Spleen (tissue), 11 donors: ENCODE data around the gene PPP1R3G. TPM values are rescaled to one million over a fixed set of nuclear protein-coding genes. Genes with fewer than 3 reads are reported as not detected.

ENCODE experiments used
- DNase-seq: peaks from one replicate; pipeline ENCODE4 v3.0.0-alpha.2; 2020
- H3K27ac ChIP-seq, 8 donors: fragments of 200-600 bp; sonication (generic) in 7 of 8; 1 replicate in 4 of 8; 2 replicates in 4 of 8; pipeline versions ENCODE4 v1.5.0 to v1.8.0; 2016 to 2021; ENCODE audit warnings: inconsistent platforms in 4 of 8, mild to moderate bottlenecking in 4 of 8, moderate library complexity in 1 of 8
- H3K27me3 ChIP-seq, 7 donors: fragments of 200-600 bp; sonication (generic) in 6 of 7; replicated peaks in 1 of 7; 1 replicate in 4 of 7; 2 replicates in 3 of 7; pipeline versions ENCODE4 v1.5.0 to v1.8.0; 2016 to 2021; ENCODE audit warnings: inconsistent platforms in 3 of 7, mild to moderate bottlenecking in 1 of 7
- H3K36me3 ChIP-seq, 6 donors: fragments of 200-600 bp; sonication (generic) in 5 of 6; 1 replicate in 4 of 6; 2 replicates in 2 of 6; pipeline versions ENCODE4 v1.5.0 to v1.8.0; 2016 to 2021; ENCODE audit warnings: inconsistent platforms in 2 of 6
- H3K4me1 ChIP-seq, 6 donors: fragments of 200-600 bp; sonication (generic) in 5 of 6; 1 replicate in 3 of 6; 2 replicates in 3 of 6; pipeline versions ENCODE4 v1.5.0 to v1.8.0; 2016 to 2021; ENCODE audit warnings: inconsistent platforms in 3 of 6
- H3K4me3 ChIP-seq, 8 donors: fragments of 200-600 bp; sonication (generic) in 7 of 8; 1 replicate in 4 of 8; 2 replicates in 4 of 8; pipeline versions ENCODE4 v1.5.0 to v1.8.0; 2016 to 2021; ENCODE audit warnings: inconsistent platforms in 4 of 8, mild to moderate bottlenecking in 4 of 8, moderate library complexity in 2 of 8
- H3K9me3 ChIP-seq, 8 donors: fragments of 200-600 bp; sonication (generic) in 7 of 8; 1 replicate in 4 of 8; 2 replicates in 4 of 8; pipeline versions ENCODE4 v1.5.0 to v1.8.0; 2016 to 2021; ENCODE audit warnings: inconsistent platforms in 4 of 8
- CTCF ChIP-seq, 11 experiments: fragments of 200-600 bp in 7 of 11; fragments of 450-650 bp in 4 of 11; sonication (generic) in 4 of 11; IDR thresholded peaks in 8 of 11; conservative IDR thresholded peaks in 3 of 11; 1 replicate in 7 of 11; 2 replicates in 4 of 11; pipeline versions ENCODE4 v1.4.0 to v1.8.0; 2016 to 2021; ENCODE audit warnings: antibody characterized with exemption in 11 of 11, inconsistent platforms in 4 of 11, mild to moderate bottlenecking in 1 of 11
- POLR2A ChIP-seq, 3 donors: fragments of 450-650 bp; IDR thresholded peaks; one replicate each; pipeline ENCODE4 v1.5.1; 2017; ENCODE audit warnings: antibody characterized with exemption in 3 of 3, mild to moderate bottlenecking in 1 of 3
- POLR2AphosphoS5 ChIP-seq, 3 donors: sonication (generic); formaldehyde crosslinking; IDR thresholded peaks; one replicate each; pipeline ENCODE4 v1.5.1; 2017; ENCODE audit warnings: antibody characterized with exemption in 3 of 3
- WGBS, 5 donors: extraction: QIAGEN DNeasy Blood & Tissue Kit in 3 of 5; methylation state at CpG; one replicate each; pipeline versions ENCODE4 v1.1.5 to v1.1.7; 2013 to 2018; 5-methylcytosine and 5-hydroxymethylcytosine counted together
- intact Hi-C: fragments of 100-400 bp; cut with DNase I; formaldehyde crosslinking; loops from one replicate; pipeline ENCODE4 v1.15.0; 2023; ENCODE audit warnings: low total_unique reads
- polyA plus RNA-seq, 3 donors: library from polyadenylated mRNA; stranded (reverse); fragments of 200-250 nt; gene quantifications; one replicate each; pipeline ENCODE4 v1.2.1, GENCODE V29; 2013
- total RNA-seq, 7 donors: library from RNA; depleted of rRNA in 3 of 7; stranded (reverse); fragments of >200 nt in 3 of 7; fragmentation: NEBNext Ultra II Directional in 4 of 7; extraction: Animal tissue kit (Norgen Biotek cat#: 25700) in 4 of 7; gene quantifications; one replicate each; pipeline versions ENCODE4 v1.1.0 to v1.2.1, GENCODE V29; 2016 to 2021
- donor health status: healthy with polysubstance abuse.
- donor health status: DM: no; HTN: no; CAD: no; lungs with moderate emphysema.
- donor health status: DM: no; HTN: no; CAD: no.
- donor health status: Bipolar disorder and iron deficiency.
- donor health status: healthy.
- donor health status: DM: no; HTN: no; CAD: no.
- donor health status: DM: yes; HTN: yes; CAD: no.

Gene PPP1R3G
- total and polyA plus RNA-seq, 10 donors: 0.54 to 10.1 (median 4.5) TPM

- DNase-seq: no peak
- no peaks in the 10 kb centered on the region for H3K27me3 ChIP-seq
- no peak overlapping the region for H3K4me3 ChIP-seq
- H3K9me3 ChIP-seq: no peaks in the 10 kb centered on the region
- H3K36me3 ChIP-seq: no peaks in the 10 kb centered on the region
- H3K4me1 ChIP-seq: peaks cover 0 to 4% (median 0%) of the 10 kb centered on the region in 6 donors
- TF ChIP-seq POLR2A (IDR thresholded peaks at IDR 0.05) (no peak), CTCF (IDR thresholded peaks at IDR 0.05 in 8 of 11, conservative IDR thresholded peaks at IDR 0.05 in 3 of 11) (no peak), POLR2AphosphoS5 (IDR thresholded peaks at IDR 0.05) (no peak)
- intact Hi-C loops: no loop called here
- no peak overlapping the region for H3K27ac ChIP-seq
- WGBS, 5 donors: 52 to 75% (median 70%) methylated on average over 3 of the region's 3 CpGs
These were observed 24.0 kb upstream of the PPP1R3G start for GRCh38 chr6:5061152-5061551.

- H3K4me3 ChIP-seq: no peak overlapping the region
- H3K36me3 ChIP-seq: no peaks in the 10 kb centered on the region
- H3K27me3 ChIP-seq: no peaks in the 10 kb centered on the region
- TF ChIP-seq POLR2A (IDR thresholded peaks at IDR 0.05) (no peak), POLR2AphosphoS5 (IDR thresholded peaks at IDR 0.05) (no peak), CTCF (IDR thresholded peaks at IDR 0.05 in 8 of 11, conservative IDR thresholded peaks at IDR 0.05 in 3 of 11) (no peak)
- H3K27ac ChIP-seq: no peak overlapping the region
- H3K9me3 ChIP-seq: peaks cover 0 to 14% (median 9%) of the 10 kb centered on the region in 8 donors
- H3K4me1 ChIP-seq: no peaks in the 10 kb centered on the region
- 79 to 89% (median 86%) methylated on average over 6 to 8 of the region's 8 CpGs for WGBS, 5 donors
- intact Hi-C loops: no loop called here
- no peak for DNase-seq
These were observed 21.5 kb upstream of the PPP1R3G start for GRCh38 chr6:5063617-5064016.

GRCh38 chr6:5066456-5067093 is 18.6 kb upstream of the PPP1R3G start:
- H3K27me3 ChIP-seq: no peaks in the 10 kb centered on the region
- H3K36me3 ChIP-seq: no peaks in the 10 kb centered on the region
- WGBS, 5 donors: 91 to 97% (median 94%) methylated on average over 24 of the region's 24 CpGs
- no peak overlapping the region for H3K4me3 ChIP-seq
- DNase-seq: no peak
- TF ChIP-seq POLR2A (IDR thresholded peaks at IDR 0.05) (no peak), POLR2AphosphoS5 (IDR thresholded peaks at IDR 0.05) (no peak), CTCF (IDR thresholded peaks at IDR 0.05 in 8 of 11, conservative IDR thresholded peaks at IDR 0.05 in 3 of 11) (no peak)
- intact Hi-C loops: no loop called here
- H3K4me1 ChIP-seq: no peaks in the 10 kb centered on the region
- no peak overlapping the region for H3K27ac ChIP-seq
- H3K9me3 ChIP-seq: peaks cover 0 to 14% (median 9%) of the 10 kb centered on the region in 8 donors

- intact Hi-C loops: no loop called here
- no peak for DNase-seq
- Histone ChIP-seq H3K27ac (no peak overlapping the region), H3K4me1 (no peaks in the 10 kb centered on the region), H3K4me3 (no peak overlapping the region), H3K27me3 (no peaks in the 10 kb centered on the region), H3K9me3 (peaks cover 0 to 14% (median 9%) of the 10 kb centered on the region in 8 donors), H3K36me3 (no peaks in the 10 kb centered on the region)
- 94 to 97% (median 95%) methylated on average over 3 of the region's 3 CpGs for WGBS, 5 donors
- TF ChIP-seq POLR2A (IDR thresholded peaks at IDR 0.05) (no peak), POLR2AphosphoS5 (IDR thresholded peaks at IDR 0.05) (no peak), CTCF (IDR thresholded peaks at IDR 0.05 in 8 of 11, conservative IDR thresholded peaks at IDR 0.05 in 3 of 11) (no peak)
These were observed 17.8 kb upstream of the PPP1R3G start for GRCh38 chr6:5067305-5067704.
